WTC11 (cell line): ENCODE results near the gene OR5B21.

ENCODE experiments used
- GABPB1 ChIP-seq: sonication (generic); formaldehyde crosslinking; IDR thresholded peaks from 2 replicates; pipeline ENCODE4 v1.8.1; 2023; ENCODE audit warnings: mild to moderate bottlenecking, missing genetic modification reagents
- KAT7 ChIP-seq: sonication (generic); formaldehyde crosslinking; IDR thresholded peaks from 2 replicates; pipeline ENCODE4 v1.8.1; 2023; ENCODE audit warnings: missing genetic modification reagents, mild to moderate bottlenecking, borderline replicate concordance
- SMAD3 ChIP-seq: sonication (generic); formaldehyde crosslinking; IDR thresholded peaks from 2 replicates; pipeline ENCODE4 v1.8.0; 2022; ENCODE audit warnings: missing genetic modification reagents, mild to moderate bottlenecking, borderline replicate concordance
- TF ChIP-seq, protein P1 (sequence below): sonication (generic); formaldehyde crosslinking; IDR thresholded peaks from 2 replicates; pipeline ENCODE4 v1.8.1; 2022; ENCODE audit warnings: low read depth, missing genetic modification reagents, borderline replicate concordance
- TF ChIP-seq, protein P2 (sequence below): sonication (generic); formaldehyde crosslinking; conservative IDR thresholded peaks from 2 replicates; pipeline ENCODE4 v1.8.1; 2022; ENCODE audit warnings: mild to moderate bottlenecking, missing genetic modification reagents
- TF ChIP-seq, protein P3 (sequence below): fragments of 200-600 bp; IDR thresholded peaks from 2 replicates; pipeline ENCODE4 v1.8.0; 2022; ENCODE audit warnings: antibody characterized with exemption

DNA sequence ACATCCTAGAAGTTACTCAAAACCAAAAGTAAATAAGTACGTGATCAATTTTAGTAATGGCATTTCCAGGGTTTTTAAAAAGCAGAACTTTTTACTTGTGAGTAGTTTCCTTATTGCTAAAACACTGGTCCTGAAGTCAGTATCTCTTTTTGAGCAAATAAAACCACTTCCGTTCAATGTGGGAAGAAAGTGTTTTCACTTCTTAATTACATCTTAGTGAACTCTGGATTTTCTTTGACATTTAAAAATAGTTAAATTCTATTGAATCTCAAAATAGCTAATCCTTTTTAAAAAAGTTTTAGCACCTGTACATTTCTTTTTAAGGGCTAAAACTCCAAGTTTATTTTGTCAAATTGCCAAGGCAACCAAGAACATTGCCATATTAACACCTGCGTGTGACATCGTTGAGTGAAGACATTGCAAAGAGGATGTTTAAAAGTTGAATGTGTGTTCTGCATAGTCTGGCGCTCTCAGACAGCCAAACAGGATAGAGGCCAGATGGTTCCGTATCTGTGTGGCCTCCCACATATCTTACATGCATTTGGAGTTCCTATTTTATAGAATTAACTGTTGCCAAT is 17.2 kb upstream of the OR5B21 start:
- TF ChIP-seq, protein P1, sequence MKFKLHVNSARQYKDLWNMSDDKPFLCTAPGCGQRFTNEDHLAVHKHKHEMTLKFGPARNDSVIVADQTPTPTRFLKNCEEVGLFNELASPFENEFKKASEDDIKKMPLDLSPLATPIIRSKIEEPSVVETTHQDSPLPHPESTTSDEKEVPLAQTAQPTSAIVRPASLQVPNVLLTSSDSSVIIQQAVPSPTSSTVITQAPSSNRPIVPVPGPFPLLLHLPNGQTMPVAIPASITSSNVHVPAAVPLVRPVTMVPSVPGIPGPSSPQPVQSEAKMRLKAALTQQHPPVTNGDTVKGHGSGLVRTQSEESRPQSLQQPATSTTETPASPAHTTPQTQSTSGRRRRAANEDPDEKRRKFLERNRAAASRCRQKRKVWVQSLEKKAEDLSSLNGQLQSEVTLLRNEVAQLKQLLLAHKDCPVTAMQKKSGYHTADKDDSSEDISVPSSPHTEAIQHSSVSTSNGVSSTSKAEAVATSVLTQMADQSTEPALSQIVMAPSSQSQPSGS (CRISPR knock-in tag) = no peak
- TF ChIP-seq, protein P2, sequence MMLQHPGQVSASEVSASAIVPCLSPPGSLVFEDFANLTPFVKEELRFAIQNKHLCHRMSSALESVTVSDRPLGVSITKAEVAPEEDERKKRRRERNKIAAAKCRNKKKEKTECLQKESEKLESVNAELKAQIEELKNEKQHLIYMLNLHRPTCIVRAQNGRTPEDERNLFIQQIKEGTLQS (CRISPR knock-in tag) = no peak
- TF ChIP-seq, protein P3, sequence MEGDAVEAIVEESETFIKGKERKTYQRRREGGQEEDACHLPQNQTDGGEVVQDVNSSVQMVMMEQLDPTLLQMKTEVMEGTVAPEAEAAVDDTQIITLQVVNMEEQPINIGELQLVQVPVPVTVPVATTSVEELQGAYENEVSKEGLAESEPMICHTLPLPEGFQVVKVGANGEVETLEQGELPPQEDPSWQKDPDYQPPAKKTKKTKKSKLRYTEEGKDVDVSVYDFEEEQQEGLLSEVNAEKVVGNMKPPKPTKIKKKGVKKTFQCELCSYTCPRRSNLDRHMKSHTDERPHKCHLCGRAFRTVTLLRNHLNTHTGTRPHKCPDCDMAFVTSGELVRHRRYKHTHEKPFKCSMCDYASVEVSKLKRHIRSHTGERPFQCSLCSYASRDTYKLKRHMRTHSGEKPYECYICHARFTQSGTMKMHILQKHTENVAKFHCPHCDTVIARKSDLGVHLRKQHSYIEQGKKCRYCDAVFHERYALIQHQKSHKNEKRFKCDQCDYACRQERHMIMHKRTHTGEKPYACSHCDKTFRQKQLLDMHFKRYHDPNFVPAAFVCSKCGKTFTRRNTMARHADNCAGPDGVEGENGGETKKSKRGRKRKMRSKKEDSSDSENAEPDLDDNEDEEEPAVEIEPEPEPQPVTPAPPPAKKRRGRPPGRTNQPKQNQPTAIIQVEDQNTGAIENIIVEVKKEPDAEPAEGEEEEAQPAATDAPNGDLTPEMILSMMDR = no peak
- TF ChIP-seq KAT7 (CRISPR knock-in tag) (no peak), GABPB1 (no peak), SMAD3 (CRISPR knock-in tag) (no peak)
